SK-N-SH (cell line): ENCODE data around the gene CTSA. TPM values are rescaled to one million over a fixed set of nuclear protein-coding genes. Genes with fewer than 3 reads are reported as not detected.

Experiments used
- CTCF ChIA-PET: fragments of 300-600, 350-600 bp; formaldehyde crosslinking; extraction: SDS; loops from one replicate; lab custom pipeline; 2021; lab: Yijun Ruan, JAX
- POLR2A ChIA-PET: fragments of 350-600 bp; sonication (Branson Sonifier 250); formaldehyde crosslinking; extraction: SDS; loops from one replicate; lab custom pipeline; 2020; ENCODE audit warnings: antibody characterized with exemption, inconsistent platforms; lab: Yijun Ruan, JAX
- DNase-seq: peaks from one replicate; pipeline ENCODE4 v3.0.0; 2012
- H2AFZ ChIP-seq: fragments of 200-600 bp; sonication (generic); 2 replicates; pipeline ENCODE4 v1.8.1; 2016; ENCODE audit warnings: antibody characterized with exemption, mild to moderate bottlenecking, low read depth
- H3F3A ChIP-seq: fragments of 200-600 bp; sonication (generic); replicated peaks from 2 replicates; pipeline ENCODE3; 2016; ENCODE audit warnings: antibody characterized with exemption, mild to moderate bottlenecking; ENCODE audit not compliant: insufficient read depth
- H3K27ac ChIP-seq, 2 experiments: fragments of 200-500 bp in 1 of 2; fragments of 200-600 bp in 1 of 2; sonication (Bioruptor generic) in 1 of 2; sonication (generic), shearing (Covaris generic) in 1 of 2; 2 replicates each; pipeline versions ENCODE4 v1.5.1 to v1.6.1; 2014 to 2016; ENCODE audit warnings: low read depth in 2 of 2, inconsistent platforms in 1 of 2, low read length in 1 of 2, mild to moderate bottlenecking in 1 of 2, mixed read lengths in 1 of 2
- H3K27me3 ChIP-seq: fragments of 200-600 bp; sonication (generic), shearing (Covaris generic); 2 replicates; pipeline ENCODE4 v1.6.1; 2016; ENCODE audit warnings: mixed run types; ENCODE audit not compliant: insufficient read depth
- H3K36me3 ChIP-seq, 2 experiments: fragments of 200-500 bp in 1 of 2; fragments of 200-600 bp in 1 of 2; sonication (Bioruptor generic) in 1 of 2; sonication (generic) in 1 of 2; replicated peaks in 1 of 2; 2 replicates each; pipeline versions ENCODE3 to v1.5.1; 2014 to 2016; ENCODE audit warnings: low read length in 1 of 2, mild to moderate bottlenecking in 1 of 2; ENCODE audit not compliant: insufficient read depth in 2 of 2, control insufficient read depth in 1 of 2
- H3K4me1 ChIP-seq, 2 experiments: fragments of 200-500 bp in 1 of 2; fragments of 200-600 bp in 1 of 2; sonication (Bioruptor generic) in 1 of 2; sonication (generic), shearing (Covaris generic) in 1 of 2; 2 replicates each; pipeline versions ENCODE4 v1.5.1 to v1.6.1; 2014 to 2016; ENCODE audit warnings: low read depth in 1 of 2, low read length in 1 of 2, mixed run types in 1 of 2; ENCODE audit not compliant: insufficient read depth in 2 of 2, control insufficient read depth in 1 of 2
- H3K4me2 ChIP-seq: fragments of 200-600 bp; sonication (generic), shearing (Covaris generic); 2 replicates; pipeline ENCODE4 v1.6.1; 2017; ENCODE audit warnings: mixed run types
- H3K4me3 ChIP-seq, 2 experiments: fragments of 200-500 bp in 1 of 2; fragments of 200-600 bp in 1 of 2; sonication (Bioruptor generic) in 1 of 2; sonication (generic), shearing (Covaris generic) in 1 of 2; 2 replicates each; pipeline versions ENCODE4 v1.5.1 to v1.8.1; 2014 to 2016; ENCODE audit warnings: low read depth in 2 of 2, inconsistent platforms in 1 of 2, low read length in 1 of 2, mild to moderate bottlenecking in 1 of 2, mixed read lengths in 1 of 2, moderate library complexity in 1 of 2
- H3K79me2 ChIP-seq: fragments of 200-600 bp; sonication (generic); 2 replicates; pipeline ENCODE4 v1.8.1; 2017; ENCODE audit warnings: mild to moderate bottlenecking; ENCODE audit not compliant: insufficient read depth
- H3K9ac ChIP-seq: fragments of 200-600 bp; sonication (generic); 2 replicates; pipeline ENCODE4 v1.6.1; 2017; ENCODE audit warnings: mixed run types
- H3K9me2 ChIP-seq: fragments of 200-600 bp; sonication (generic); 2 replicates; pipeline ENCODE4 v1.6.1; 2017; ENCODE audit warnings: mixed run types
- H3K9me3 ChIP-seq: fragments of 200-600 bp; sonication (generic); 2 replicates; pipeline ENCODE4 v1.6.1; 2017; ENCODE audit warnings: mixed run types, mild to moderate bottlenecking, moderate library complexity
- H4K20me1 ChIP-seq: fragments of 200-600 bp; sonication (generic); 2 replicates; pipeline ENCODE4 v1.6.1; 2017; ENCODE audit warnings: mild to moderate bottlenecking, mixed run types; ENCODE audit not compliant: insufficient read depth
- EP300 ChIP-seq, 2 experiments: IDR thresholded peaks; 2 replicates each; pipeline versions ENCODE4 v1.4.0 to v1.6.1; 2012; ENCODE audit warnings: borderline replicate concordance in 1 of 2, low read depth in 1 of 2, low read length in 1 of 2
- EZH2phosphoT487 ChIP-seq: fragments of 200-600 bp; sonication (generic); IDR thresholded peaks from 2 replicates; pipeline ENCODE4 v1.6.1; 2017; ENCODE audit warnings: low read depth, mixed run types, mild to moderate bottlenecking, antibody characterized with exemption, moderate library complexity, borderline replicate concordance
- FOXJ3 ChIP-seq: sonication (generic); formaldehyde crosslinking; IDR thresholded peaks from 2 replicates; pipeline ENCODE4 v1.5.1; 2020; ENCODE audit warnings: mild to moderate bottlenecking, missing genetic modification reagents
- FOXM1 ChIP-seq: IDR thresholded peaks from 2 replicates; pipeline ENCODE4 v1.4.0; 2012; ENCODE audit warnings: low read depth, mild to moderate bottlenecking
- GABPA ChIP-seq: IDR thresholded peaks from 2 replicates; pipeline ENCODE4 v1.4.0; 2012; ENCODE audit warnings: low read depth, mild to moderate bottlenecking
- IRF3 ChIP-seq: fragments of 150-350 bp; IDR thresholded peaks from 2 replicates; pipeline ENCODE4 v1.6.1; 2016; ENCODE audit warnings: mild to moderate bottlenecking, low read depth, low read length
- MEF2A ChIP-seq: IDR thresholded peaks from 2 replicates; pipeline ENCODE4 v1.4.0; 2012; ENCODE audit warnings: low read depth, borderline replicate concordance
- MXI1 ChIP-seq: IDR thresholded peaks from 2 replicates; pipeline ENCODE4 v1.6.1; 2012; ENCODE audit warnings: mild to moderate bottlenecking, low read depth, low read length, improper control_type of control experiment
- NFIC ChIP-seq: IDR thresholded peaks from 2 replicates; pipeline ENCODE4 v1.4.0; 2012; ENCODE audit warnings: borderline replicate concordance
- POLR2AphosphoS5 ChIP-seq: IDR thresholded peaks from 2 replicates; pipeline ENCODE4 v1.6.1; 2012; ENCODE audit warnings: low read depth, low read length
- RFX5 ChIP-seq: IDR thresholded peaks from 2 replicates; pipeline ENCODE4 v1.6.1; 2012; ENCODE audit warnings: mild to moderate bottlenecking, improper control_type of control experiment, low read length
- RXRA ChIP-seq: IDR thresholded peaks from 2 replicates; pipeline ENCODE4 v1.4.0; 2012; ENCODE audit warnings: low read depth, mild to moderate bottlenecking, borderline replicate concordance
- TAF1 ChIP-seq: IDR thresholded peaks from 2 replicates; pipeline ENCODE4 v1.6.1; 2012; ENCODE audit warnings: low read depth, mild to moderate bottlenecking, low read length, moderate library complexity, borderline replicate concordance
- ZBTB33 ChIP-seq: IDR thresholded peaks from 2 replicates; pipeline ENCODE4 v1.4.0; 2012; ENCODE audit warnings: low read depth, borderline replicate concordance
- WGBS: methylation state at CpG from one replicate; pipeline ENCODE4 v1.1.6; 2017; ENCODE audit warnings: low lambda C conversion rate; 5-methylcytosine and 5-hydroxymethylcytosine counted together
- polyA plus RNA-seq, 3 experiments: library from polyadenylated mRNA; depleted of rRNA; stranded (reverse); fragments of >200 nt; gene quantifications; 2 replicates each; pipeline ENCODE4 v1.2.3, GENCODE V29; 2012
- TF ChIP-seq, protein P1 (sequence below): IDR thresholded peaks from 2 replicates; pipeline ENCODE4 v1.4.0; 2012; ENCODE audit warnings: low read depth
- TF ChIP-seq, protein P2 (sequence below): IDR thresholded peaks from 2 replicates; pipeline ENCODE4 v1.6.1; 2012; ENCODE audit warnings: mild to moderate bottlenecking, low read depth, low read length, moderate library complexity

CTSA gene
- polyA plus RNA-seq, 1 of the 3 experiments (the other 2 are of a cell fraction): 338 TPM

DNA sequence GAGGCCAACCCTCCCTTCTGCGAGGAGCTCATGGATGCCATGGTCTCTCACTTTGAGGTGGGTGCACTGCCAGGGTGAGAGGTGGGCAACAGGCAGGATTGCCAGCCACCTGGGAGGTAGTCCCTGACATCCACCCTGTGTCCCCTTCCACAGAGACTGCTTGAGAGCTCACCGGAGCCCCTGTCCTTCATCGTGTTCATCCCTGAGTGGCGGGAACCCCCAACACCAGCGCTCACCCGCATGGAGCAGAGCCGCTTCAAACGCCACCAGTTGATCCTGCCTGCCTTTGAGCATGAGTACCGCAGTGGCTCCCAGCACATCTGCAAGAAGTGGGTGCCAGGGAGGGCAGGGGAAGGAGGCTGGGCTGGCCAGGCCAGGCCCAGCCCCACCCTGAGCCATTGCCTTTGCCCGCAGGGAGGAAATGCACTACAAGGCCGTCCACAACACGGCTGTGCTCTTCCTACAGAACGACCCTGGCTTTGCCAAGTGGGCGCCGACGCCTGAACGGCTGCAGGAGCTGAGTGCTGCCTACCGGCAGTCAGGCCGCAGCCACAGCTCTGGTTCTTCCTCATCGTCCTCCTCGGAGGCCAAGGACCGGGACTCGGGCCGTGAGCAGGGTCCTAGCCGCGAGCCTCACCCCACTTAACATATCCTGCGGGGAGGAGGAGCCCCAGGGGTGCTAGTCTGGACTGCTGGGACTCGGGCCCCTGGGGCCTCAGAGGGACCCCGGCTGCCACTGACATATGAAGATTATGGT is 56.2 kb downstream of the CTSA start:
- DNase-seq: no peak
- H3K79me2 ChIP-seq: no peaks in the 10 kb centered on the region
- H3F3A ChIP-seq: no peaks in the 10 kb centered on the region
- no peaks in the 10 kb centered on the region for H3K27me3 ChIP-seq
- peaks cover 0 to 5% of the 10 kb centered on the region in 2 experiments; a peak in 1 of 4 replicates for H3K4me1 ChIP-seq
- peaks cover 29 to 89% of the 10 kb centered on the region in 2 experiments for H3K36me3 ChIP-seq
- H4K20me1 ChIP-seq: no peaks in the 10 kb centered on the region
- no peak overlapping the region for H3K9ac ChIP-seq
- no peak overlapping the region for H3K27ac ChIP-seq
- TF ChIP-seq IRF3 (no peak), RXRA (no peak), FOXM1 (no peak), TAF1 (no peak), EZH2phosphoT487 (no peak), NFIC (no peak), MEF2A (no peak), EP300 (IDR thresholded peaks at IDR 0.05; ENCODE audit: borderline replicate concordance in 1 of 2, low read depth in 1 of 2, low read length in 1 of 2) (no peak), FOXJ3 (CRISPR knock-in tag) (no peak), ZBTB33 (no peak), GABPA (no peak), POLR2AphosphoS5 (no peak), MXI1 (no peak), RFX5 (no peak)
- TF ChIP-seq, protein P1, sequence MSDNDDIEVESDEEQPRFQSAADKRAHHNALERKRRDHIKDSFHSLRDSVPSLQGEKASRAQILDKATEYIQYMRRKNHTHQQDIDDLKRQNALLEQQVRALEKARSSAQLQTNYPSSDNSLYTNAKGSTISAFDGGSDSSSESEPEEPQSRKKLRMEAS: no peak
- TF ChIP-seq, protein P2, sequence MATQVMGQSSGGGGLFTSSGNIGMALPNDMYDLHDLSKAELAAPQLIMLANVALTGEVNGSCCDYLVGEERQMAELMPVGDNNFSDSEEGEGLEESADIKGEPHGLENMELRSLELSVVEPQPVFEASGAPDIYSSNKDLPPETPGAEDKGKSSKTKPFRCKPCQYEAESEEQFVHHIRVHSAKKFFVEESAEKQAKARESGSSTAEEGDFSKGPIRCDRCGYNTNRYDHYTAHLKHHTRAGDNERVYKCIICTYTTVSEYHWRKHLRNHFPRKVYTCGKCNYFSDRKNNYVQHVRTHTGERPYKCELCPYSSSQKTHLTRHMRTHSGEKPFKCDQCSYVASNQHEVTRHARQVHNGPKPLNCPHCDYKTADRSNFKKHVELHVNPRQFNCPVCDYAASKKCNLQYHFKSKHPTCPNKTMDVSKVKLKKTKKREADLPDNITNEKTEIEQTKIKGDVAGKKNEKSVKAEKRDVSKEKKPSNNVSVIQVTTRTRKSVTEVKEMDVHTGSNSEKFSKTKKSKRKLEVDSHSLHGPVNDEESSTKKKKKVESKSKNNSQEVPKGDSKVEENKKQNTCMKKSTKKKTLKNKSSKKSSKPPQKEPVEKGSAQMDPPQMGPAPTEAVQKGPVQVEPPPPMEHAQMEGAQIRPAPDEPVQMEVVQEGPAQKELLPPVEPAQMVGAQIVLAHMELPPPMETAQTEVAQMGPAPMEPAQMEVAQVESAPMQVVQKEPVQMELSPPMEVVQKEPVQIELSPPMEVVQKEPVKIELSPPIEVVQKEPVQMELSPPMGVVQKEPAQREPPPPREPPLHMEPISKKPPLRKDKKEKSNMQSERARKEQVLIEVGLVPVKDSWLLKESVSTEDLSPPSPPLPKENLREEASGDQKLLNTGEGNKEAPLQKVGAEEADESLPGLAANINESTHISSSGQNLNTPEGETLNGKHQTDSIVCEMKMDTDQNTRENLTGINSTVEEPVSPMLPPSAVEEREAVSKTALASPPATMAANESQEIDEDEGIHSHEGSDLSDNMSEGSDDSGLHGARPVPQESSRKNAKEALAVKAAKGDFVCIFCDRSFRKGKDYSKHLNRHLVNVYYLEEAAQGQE: no peak
- no peaks in the 10 kb centered on the region for H3K9me3 ChIP-seq
- ChIA-PET CTCF (interaction anchor here (0.8 to 4.4 kb wide), 6 partner anchors 12 to 57 kb away, joined by 3 to 27 read pairs (median 6); partner anchors contain the start of genes CTSA and NEURL2), POLR2A (interaction anchor here (1.5 to 4.6 kb wide), 2 partner anchors 10 to 12 kb away, joined by 3 to 41 read pairs; partner anchors contain the start of gene PCIF1)
- WGBS: no CpG with 5 or more reads among the region's 29 CpGs
- no peak overlapping the region for H2AFZ ChIP-seq
- no peak overlapping the region for H3K4me3 ChIP-seq
- H3K9me2 ChIP-seq: no peaks in the 10 kb centered on the region
- no peak overlapping the region for H3K4me2 ChIP-seq
